ENCODE measurements around the gene CCDC177.

The CCDC177 gene

DNA sequence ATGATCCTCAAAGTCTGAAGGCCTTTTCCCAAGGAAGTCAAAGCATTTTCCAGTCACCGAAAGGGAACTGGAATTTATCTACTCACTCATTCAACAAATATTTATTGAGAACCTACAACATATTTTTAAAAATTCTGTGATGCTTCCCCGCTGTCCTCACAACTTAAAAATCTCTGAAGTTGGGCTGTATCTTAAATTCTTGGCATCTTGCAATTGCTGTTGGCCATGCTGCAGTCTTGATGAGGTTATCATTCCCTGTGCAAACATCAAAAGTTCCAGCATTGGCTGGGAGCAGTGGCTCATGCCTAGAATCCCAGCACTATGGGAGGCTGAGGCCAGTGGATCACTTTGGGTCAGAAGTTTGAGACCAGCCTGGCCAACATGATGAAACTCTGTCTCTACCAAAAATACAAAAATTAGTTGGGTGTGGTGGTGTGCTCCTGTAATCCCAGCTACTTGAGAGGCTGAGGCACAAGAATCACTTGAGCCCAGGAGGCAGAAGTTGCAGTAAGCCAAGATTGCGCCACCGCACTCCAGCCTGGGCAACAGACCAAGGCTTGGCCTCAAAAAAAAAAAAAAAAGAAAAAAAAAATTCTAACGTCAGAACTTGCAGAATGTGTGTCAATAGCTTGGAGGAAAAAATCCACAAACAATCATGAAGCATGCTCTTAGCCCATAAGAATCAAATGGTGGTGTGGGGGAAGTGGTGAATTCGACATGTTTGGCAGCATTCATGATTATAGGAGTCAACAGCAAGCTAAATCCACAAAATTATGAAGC, 34.9 kb downstream of the CCDC177 start:
- no peak overlapping the region for H3K4me3 ChIP-seq (ENCODE audit: low read length)
- no peak for DNase-seq (ENCODE audit: low read depth, low spot score)

DNA sequence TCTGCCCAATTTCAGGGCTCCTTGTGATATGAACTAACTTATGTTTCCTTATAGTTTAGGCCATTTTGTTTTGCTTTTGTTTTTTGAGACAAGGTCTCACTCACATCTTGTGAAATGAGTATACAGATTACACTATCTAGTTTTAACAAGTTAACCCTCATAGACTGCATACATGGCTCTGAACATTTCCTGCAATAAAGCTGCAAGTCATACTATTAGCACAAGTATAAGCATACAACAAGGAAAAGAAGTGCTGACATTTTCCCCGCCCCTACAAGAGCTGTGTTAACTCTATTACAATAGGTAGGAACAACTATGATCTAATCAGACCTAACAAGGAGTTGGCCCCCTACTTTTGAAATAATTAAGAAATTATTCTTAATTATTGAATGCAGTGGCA, 35.9 kb downstream of the CCDC177 start:
- no peak for DNase-seq (ENCODE audit: low read depth, low spot score)
- H3K4me3 ChIP-seq (ENCODE audit: low read length) = no peak overlapping the region

DNA sequence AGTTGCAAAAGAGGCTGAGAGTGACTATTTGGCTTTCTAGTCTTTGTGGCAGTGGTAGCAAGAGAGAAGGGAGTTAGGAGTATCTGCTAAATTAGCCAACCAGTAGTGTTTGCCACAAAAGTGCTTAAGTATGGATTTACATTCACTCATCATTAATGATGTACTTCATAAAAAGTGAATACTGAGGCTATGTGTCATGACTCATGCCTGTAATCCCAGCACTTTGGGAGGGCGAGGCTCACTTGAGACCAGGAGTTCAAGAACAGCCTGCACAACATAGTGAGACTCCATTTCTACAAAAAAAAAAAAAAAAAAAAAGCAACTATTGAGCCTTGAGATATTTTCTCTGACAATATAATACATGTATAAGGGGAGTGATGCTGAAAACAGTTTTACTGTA, 36.8 kb downstream of the CCDC177 start:
- no peak overlapping the region for H3K4me3 ChIP-seq (ENCODE audit: low read length)
- DNase-seq (ENCODE audit: low read depth, low spot score) = no peak

DNA sequence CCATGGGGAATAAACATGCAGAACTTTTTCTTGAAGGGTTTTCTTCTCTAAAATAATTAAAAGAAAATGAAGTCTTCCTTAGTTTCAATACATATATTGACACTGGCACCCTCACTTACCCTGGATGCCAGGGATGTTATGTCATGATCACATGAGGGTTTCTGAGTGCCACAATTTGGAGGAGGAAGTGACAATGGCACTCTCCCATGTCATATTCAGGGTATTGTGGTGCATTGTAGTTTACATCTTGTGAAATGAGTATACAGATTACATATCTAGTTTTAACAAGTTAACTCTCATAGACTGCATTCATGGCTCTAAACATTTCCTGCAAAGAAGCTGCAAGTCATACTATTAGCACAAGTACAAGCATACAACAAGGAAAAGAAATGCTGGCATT, 37.7 kb downstream of the CCDC177 start:
- no peak for DNase-seq (ENCODE audit: low read depth, low spot score)
- H3K4me3 ChIP-seq (ENCODE audit: low read length) = no peak overlapping the region

DNA sequence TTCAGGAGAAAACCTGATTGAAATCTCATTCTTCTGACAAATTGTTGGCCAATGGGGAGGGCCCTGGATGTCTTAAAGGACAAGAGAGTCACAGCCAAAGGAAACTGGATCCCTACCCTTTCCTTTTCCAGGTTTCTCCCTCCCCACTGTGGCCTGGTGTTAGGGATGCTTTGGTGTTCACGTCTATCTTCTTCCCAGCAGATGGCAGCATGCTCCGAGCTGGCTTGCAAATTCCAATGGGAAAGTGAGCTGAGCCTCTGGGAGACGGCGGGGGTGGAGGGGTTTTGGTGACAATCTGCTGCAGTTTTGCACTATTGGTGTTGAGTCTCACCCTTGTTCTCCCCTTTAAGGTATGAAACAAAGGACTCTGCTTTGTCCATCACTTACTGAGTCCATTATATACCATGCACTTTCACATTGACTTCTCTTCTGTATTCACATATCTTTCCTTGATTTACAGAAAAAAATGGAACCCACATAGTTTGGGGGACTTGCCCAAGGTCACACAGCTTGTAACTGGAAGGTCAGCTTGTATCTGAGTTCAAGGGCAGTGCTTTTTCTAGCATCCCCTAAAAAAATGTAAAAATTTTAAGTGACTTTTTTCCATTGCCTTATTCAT, 39.3 kb downstream of the CCDC177 start:
- no peak overlapping the region for H3K4me3 ChIP-seq (ENCODE audit: low read length)
- no peak for DNase-seq (ENCODE audit: low read depth, low spot score)

DNA sequence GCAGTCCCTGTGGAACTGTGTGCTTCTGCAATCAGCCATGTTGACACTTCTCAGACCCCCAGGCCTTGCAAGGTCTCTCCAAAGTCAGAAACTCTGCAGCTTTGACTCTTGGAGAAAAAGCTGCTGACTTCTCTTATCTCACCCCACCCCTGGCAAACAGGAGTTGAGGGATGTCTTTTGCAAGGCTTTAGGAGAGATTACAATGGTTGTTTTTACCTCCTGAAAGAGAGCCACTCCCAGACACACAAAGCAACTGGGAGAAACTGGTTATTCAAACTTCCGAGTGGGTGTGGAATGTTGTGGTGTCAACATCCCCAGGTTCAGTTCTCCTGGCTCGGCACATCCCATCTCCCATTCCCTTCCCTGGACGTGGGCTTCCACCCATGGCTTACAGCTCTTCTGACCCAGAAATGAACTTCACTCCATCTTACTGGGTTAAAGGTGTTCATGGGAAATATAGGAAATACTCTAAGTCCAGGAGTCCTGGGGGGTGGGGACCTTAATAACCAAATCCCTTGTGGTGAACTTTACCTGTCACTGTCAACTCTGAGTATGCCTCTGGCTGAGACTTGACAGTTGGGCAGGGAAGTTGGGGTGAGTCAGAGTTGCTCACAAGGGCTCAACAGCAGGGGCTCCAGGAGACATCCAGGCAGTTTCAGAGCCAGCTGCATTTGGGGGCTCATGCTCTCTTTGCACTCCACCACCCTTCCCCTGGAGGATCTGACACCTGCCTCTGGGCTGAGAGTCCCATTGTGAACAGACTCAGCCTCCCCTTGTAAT, 41.9 kb downstream of the CCDC177 start:
- DNase-seq (ENCODE audit: low read depth, low spot score) = no peak
- no peak overlapping the region for H3K4me3 ChIP-seq (ENCODE audit: low read length)

DNA sequence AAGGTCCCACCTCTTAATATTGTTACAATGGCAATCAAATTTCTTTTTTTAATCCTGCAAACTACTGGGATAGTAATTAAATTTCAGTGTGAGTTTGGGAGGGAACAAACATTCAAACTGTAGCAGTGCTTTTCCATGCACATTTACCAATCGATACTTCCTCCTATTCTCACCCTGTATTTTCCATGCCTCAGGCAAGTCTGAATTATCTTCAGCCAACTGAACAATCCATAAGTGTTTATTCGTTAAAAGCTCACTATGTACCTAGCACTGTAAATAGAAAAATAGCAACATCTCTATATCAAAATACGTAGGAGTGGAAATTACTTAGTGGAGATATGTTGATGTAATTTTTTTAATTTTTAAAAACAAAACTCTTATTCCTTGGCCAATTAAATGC, 43.5 kb downstream of the CCDC177 start:
- H3K4me3 ChIP-seq (ENCODE audit: low read length) = no peak overlapping the region
- DNase-seq (ENCODE audit: low read depth, low spot score) = no peak

DNA sequence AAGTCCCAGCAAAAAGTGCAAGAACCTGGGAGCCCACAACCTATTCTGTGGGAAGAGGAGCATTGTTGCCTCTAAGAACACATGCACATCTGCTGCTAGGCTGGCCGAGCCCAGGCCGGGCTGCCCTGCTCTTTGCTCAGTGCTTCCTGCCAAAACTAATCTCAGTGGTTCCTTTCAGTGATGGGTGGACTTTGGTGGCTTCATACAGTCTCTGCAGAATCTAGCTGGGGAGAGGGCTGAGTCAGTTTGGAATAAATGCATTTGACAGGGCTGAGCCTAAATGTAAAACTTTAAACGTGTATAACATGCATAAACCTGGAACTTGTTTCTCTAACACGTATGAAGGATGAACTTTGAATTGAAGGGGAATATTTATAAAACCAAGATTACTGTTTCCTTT, 44.6 kb downstream of the CCDC177 start:
- H3K4me3 ChIP-seq (ENCODE audit: low read length) = no peak overlapping the region
- DNase-seq (ENCODE audit: low read depth, low spot score) = no peak

DNA sequence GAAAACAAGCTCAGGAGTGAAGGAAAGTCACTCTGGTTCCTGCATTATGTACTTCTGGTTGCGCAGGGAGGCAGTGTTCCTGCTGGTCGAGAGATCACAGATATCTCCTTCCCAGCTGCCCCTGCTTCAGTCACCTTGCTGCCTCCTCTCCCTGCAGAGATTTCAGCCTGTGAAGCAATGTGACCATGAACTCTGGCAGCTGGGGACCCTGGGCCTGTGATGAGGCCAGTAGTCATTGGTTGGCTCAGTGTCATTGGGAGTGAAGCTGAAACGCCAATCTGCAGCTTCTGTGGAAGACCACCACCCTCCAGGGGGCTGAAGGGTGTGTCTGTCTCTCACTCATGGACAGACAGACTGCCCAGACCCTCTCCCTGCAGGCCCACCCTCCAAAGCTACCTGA, 45.1 kb downstream of the CCDC177 start:
- DNase-seq (ENCODE audit: low read depth, low spot score) = no peak
- H3K4me3 ChIP-seq (ENCODE audit: low read length) = no peak overlapping the region

DNA sequence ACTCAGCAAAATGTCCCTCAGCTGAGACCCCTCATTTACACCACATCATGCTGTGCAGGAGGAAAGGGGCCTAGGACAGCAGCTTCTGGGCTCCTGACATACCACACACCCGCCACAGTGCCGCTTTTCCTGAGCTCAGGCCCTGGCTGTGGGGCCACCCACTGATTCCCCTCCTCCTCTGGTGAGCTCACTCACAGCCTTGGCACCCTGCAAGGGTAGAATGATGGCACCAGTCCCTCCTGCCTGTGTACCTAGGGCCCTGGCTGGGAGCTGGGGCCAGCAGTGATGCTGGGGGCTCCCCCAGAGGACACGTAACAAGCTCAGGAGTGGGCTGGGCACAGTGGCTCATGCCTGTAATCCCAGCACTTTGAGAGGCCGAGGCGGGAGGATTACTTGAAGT, 45.7 kb downstream of the CCDC177 start:
- no peak overlapping the region for H3K4me3 ChIP-seq (ENCODE audit: low read length)

DNA sequence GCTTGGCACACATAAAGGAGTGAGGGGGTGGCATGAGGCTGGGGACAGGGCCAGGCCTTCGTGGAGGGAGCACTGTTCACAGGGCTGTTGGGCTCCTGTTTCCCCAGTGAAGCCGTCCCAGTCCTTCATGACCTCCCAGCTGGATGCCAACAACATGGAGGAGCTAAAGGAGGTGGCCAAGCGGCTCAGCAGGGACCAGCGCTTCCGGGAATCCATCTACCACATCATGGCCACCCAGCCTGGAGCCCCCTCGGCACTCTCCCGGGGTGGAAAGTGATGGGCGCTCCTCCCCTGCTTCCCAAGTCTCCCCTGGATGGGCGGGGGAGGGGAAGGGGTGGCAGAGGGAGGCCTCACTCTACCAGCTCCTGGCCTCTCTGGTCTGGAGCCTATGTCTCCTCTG, 46.5 kb downstream of the CCDC177 start:
- no peak for DNase-seq (ENCODE audit: low read depth, low spot score)
- no peak overlapping the region for H3K4me3 ChIP-seq (ENCODE audit: low read length)

More for the DNA sequence above, 45.7 kb downstream of the CCDC177 start:
- DNase-seq (ENCODE audit: low read depth, low spot score) = no peak

DNA sequence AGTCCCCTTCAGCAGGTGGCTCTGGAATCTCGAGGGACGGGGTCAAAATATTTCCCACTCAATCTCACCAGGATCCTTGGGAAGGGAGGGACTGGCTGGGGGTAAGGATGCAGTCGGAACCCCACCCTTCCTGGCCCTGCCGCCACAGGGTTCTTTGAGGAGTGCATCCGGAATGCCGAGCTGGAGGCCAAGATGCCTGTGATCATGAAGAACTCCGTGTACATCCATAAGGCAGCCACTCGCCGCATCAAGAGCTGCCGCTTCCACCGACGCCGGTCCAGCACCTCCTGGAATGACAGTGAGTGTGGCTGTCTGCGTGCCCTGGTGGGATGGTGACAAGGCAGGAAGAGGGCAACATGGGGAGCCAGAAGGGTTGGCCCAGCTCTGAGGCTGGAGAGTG, 47.0 kb downstream of the CCDC177 start:
- no peak overlapping the region for H3K4me3 ChIP-seq (ENCODE audit: low read length)
- no peak for DNase-seq (ENCODE audit: low read depth, low spot score)

DNA sequence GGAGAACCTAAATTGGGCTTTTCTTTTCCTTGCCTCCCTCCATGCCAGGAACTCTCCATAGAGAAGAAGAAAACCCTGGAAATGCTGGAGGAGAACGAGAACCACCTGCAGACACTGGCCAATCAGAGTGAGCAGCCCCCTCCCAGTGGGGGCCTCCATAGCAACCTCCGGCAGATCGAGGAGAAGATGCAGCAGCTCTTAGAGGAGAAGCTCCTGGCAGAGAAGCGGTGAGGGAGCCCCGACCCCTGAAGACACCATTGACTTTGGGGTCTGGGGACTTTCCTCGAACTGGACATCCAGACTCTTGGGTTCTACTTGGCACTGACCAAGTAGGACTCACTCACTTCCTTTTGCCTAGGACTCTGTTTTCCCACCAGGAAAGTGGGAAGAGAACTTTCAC, 48.8 kb downstream of the CCDC177 start:
- DNase-seq (ENCODE audit: low read depth, low spot score) = no peak

DNA sequence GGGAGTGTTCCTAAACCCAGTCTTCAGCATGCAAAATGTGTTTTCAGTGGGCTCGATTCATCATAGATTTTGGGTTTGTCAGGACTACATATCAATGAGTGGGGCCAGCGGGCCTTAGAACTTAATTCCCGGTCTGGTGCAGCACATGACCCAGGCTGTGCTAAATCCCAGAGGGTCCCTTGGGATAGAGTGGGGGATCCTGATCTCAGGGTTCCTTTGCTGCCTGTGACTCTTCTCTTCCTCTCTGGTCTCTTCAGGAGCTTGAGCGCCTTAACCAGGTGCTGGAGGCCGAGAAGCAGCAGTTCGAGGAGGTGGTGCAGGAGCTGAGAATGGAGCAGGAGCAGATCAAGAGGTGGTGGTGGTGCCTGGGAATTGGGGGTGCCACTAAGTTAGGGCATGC, 52.6 kb downstream of the CCDC177 start:
- no peak for DNase-seq (ENCODE audit: low read depth, low spot score)

More for the DNA sequence above, 48.8 kb downstream of the CCDC177 start:
- no peak overlapping the region for H3K4me3 ChIP-seq (ENCODE audit: low read length)

More for the DNA sequence above, 52.6 kb downstream of the CCDC177 start:
- H3K4me3 ChIP-seq (ENCODE audit: low read length) = no peak overlapping the region

Measured in Jurkat, Clone E6-1 (cell line).